Osteoblast (primary cell): Measurements from ENCODE around the gene VAV3. TPM values are rescaled to one million over a fixed set of nuclear protein-coding genes. Genes with fewer than 3 reads are reported as not detected.

Source experiments
- DNase-seq: peaks from one replicate; pipeline ENCODE4 v3.0.0; 2011; ENCODE audit warnings: low spot score, mixed read lengths; ENCODE audit not compliant: insufficient read length; ENCODE audit errors: missing footprints
- H2AFZ ChIP-seq: 2 replicates; pipeline ENCODE4 v1.6.0; 2011; ENCODE audit warnings: mild to moderate bottlenecking, low read length
- H3K27ac ChIP-seq: 2 replicates; pipeline ENCODE4 v1.5.1; 2011; ENCODE audit warnings: mild to moderate bottlenecking, low read depth, low read length, moderate library complexity
- H3K27me3 ChIP-seq: 2 replicates; pipeline ENCODE4 v1.6.0; 2012; ENCODE audit warnings: mild to moderate bottlenecking, control low read depth, inconsistent platforms, low read length, moderate library complexity; ENCODE audit not compliant: insufficient read depth
- H3K36me3 ChIP-seq: 2 replicates; pipeline ENCODE4 v1.5.1; 2011; ENCODE audit warnings: mild to moderate bottlenecking, low read length, control low read depth, moderate library complexity; ENCODE audit not compliant: insufficient read depth
- H3K4me1 ChIP-seq: 2 replicates; pipeline ENCODE4 v1.5.1; 2011; ENCODE audit warnings: mild to moderate bottlenecking, low read length, control low read depth, moderate library complexity; ENCODE audit not compliant: insufficient read depth
- H3K4me2 ChIP-seq: 2 replicates; pipeline ENCODE4 v1.6.0; 2011; ENCODE audit warnings: mild to moderate bottlenecking, low read length; ENCODE audit not compliant: insufficient read depth
- H3K4me3 ChIP-seq: fragments of 200-600 bp; sonication (generic); 3 replicates; pipeline ENCODE4 v1.5.1; 2012; ENCODE audit warnings: mild to moderate bottlenecking, low read length, inconsistent platforms; ENCODE audit not compliant: insufficient read depth
- H3K79me2 ChIP-seq: 2 replicates; pipeline ENCODE4 v1.6.0; 2012; ENCODE audit warnings: mild to moderate bottlenecking, low read length, control low read depth, inconsistent platforms; ENCODE audit not compliant: insufficient read depth
- H3K9me3 ChIP-seq: 2 replicates; pipeline ENCODE4 v1.5.1; 2011; ENCODE audit warnings: low read depth, low read length, control low read depth
- H4K20me1 ChIP-seq: 2 replicates; pipeline ENCODE4 v1.6.0; 2012; ENCODE audit warnings: mild to moderate bottlenecking, low read length, control low read depth; ENCODE audit not compliant: insufficient read depth
- CTCF ChIP-seq: IDR thresholded peaks from 2 replicates; pipeline ENCODE4 v1.5.1; 2011; ENCODE audit warnings: mild to moderate bottlenecking, low read depth, low read length, moderate library complexity; ENCODE audit errors: extremely low read depth
- total RNA-seq: library from RNA; depleted of rRNA; stranded (reverse); fragments of >200 nt; gene quantifications from 2 replicates; pipeline ENCODE4 v1.2.3, GENCODE V29; 2012

Gene VAV3
- total RNA-seq, 1 donor: 0.72 TPM

DNA sequence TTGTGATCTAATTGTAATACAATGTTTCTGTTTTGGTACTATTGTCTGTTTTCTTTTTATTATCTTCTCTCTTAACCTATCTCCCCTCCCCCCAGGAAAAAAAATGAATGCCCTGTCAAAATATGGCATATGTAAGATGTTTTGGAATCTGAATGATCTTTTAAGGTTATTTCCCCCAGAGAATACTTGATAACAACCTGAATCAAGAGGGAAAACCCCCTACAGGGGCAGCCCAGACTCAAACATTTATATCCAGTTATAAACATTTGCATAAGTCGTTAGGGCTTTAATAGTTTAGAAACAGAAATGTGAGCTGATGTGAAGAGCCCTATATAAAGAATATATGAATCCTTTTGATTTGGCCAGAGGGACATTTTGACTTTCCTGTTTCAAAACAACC, 169.5 kb downstream of the VAV3 start:
- H3K4me3 ChIP-seq: no peak overlapping the region

GRCh38 chr1:107794571-107794970, 170.4 kb downstream of the VAV3 start:
- no peak overlapping the region for H3K27ac ChIP-seq
- H3K27me3 ChIP-seq: no peaks in the 10 kb centered on the region
- no peak for DNase-seq
- no peaks in the 10 kb centered on the region for H3K9me3 ChIP-seq
- no peak overlapping the region for H3K4me2 ChIP-seq
- no peaks in the 10 kb centered on the region for H3K36me3 ChIP-seq
- no peak for TF ChIP-seq CTCF
- no peak overlapping the region for H2AFZ ChIP-seq
- H4K20me1 ChIP-seq: no peaks in the 10 kb centered on the region
- H3K4me1 ChIP-seq: no peaks in the 10 kb centered on the region
- H3K79me2 ChIP-seq: no peaks in the 10 kb centered on the region
- no peak overlapping the region for H3K4me3 ChIP-seq

More for the DNA sequence above, 169.5 kb downstream of the VAV3 start:
- no peak overlapping the region for H3K4me2 ChIP-seq
- no peaks in the 10 kb centered on the region for H3K9me3 ChIP-seq
- no peaks in the 10 kb centered on the region for H4K20me1 ChIP-seq
- H3K79me2 ChIP-seq: no peaks in the 10 kb centered on the region
- H3K27me3 ChIP-seq: no peaks in the 10 kb centered on the region
- H3K27ac ChIP-seq: no peak overlapping the region
- H2AFZ ChIP-seq: no peak overlapping the region
- no peak for DNase-seq
- no peaks in the 10 kb centered on the region for H3K36me3 ChIP-seq
- no peaks in the 10 kb centered on the region for H3K4me1 ChIP-seq
- TF ChIP-seq CTCF: no peak

DNA sequence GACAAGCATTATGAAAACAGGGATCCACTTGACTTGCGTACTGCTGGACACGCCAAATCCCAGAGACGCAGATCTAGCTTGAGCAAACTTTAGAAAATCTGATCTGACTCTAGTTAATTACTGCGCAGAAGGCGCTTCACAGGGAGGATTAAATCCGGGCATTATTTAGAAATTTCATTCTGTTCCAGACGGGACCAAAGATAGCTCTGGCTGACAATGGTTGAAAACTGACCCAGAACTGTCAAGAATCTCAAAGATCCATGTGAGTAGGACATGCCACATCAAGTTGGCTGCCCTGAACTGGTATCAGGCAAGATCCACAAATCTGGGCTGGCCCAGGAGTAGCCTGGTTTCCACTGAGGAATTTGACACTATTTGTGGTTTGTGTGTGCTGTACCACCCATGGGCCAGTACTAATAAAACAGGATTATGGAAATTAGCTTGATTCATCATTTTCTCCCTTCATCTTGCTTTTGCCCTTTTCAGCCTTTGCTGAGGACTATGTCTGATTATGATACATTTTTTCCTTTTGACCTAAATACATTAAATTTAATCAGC, 171.0 kb downstream of the VAV3 start:
- no peak for DNase-seq
- H3K27ac ChIP-seq: no peak overlapping the region
- no peak overlapping the region for H2AFZ ChIP-seq
- H3K27me3 ChIP-seq: no peaks in the 10 kb centered on the region
- H4K20me1 ChIP-seq: no peaks in the 10 kb centered on the region
- H3K36me3 ChIP-seq: no peaks in the 10 kb centered on the region
- no peak for TF ChIP-seq CTCF
- H3K9me3 ChIP-seq: no peaks in the 10 kb centered on the region
- no peak overlapping the region for H3K4me3 ChIP-seq
- H3K79me2 ChIP-seq: no peaks in the 10 kb centered on the region
- no peaks in the 10 kb centered on the region for H3K4me1 ChIP-seq
- no peak overlapping the region for H3K4me2 ChIP-seq

GRCh38 chr1:107791348-107791747, 173.6 kb downstream of the VAV3 start:
- Histone ChIP-seq H2AFZ (no peak overlapping the region), H3K4me1 (no peaks in the 10 kb centered on the region), H3K27me3 (no peaks in the 10 kb centered on the region), H3K9me3 (no peaks in the 10 kb centered on the region), H3K4me2 (no peak overlapping the region), H3K79me2 (no peaks in the 10 kb centered on the region), H3K36me3 (no peaks in the 10 kb centered on the region), H4K20me1 (no peaks in the 10 kb centered on the region), H3K4me3 (no peak overlapping the region), H3K27ac (no peak overlapping the region)
- no peak for TF ChIP-seq CTCF
- no peak for DNase-seq
